PFSK-1 (cell line): ENCODE results near the gene AANAT.

Source experiments
- POLR2AphosphoS5 ChIP-seq: IDR thresholded peaks from 2 replicates; pipeline ENCODE4 v1.6.1; 2012; ENCODE audit warnings: low read depth, mild to moderate bottlenecking, control low read depth, low read length, moderate library complexity
- REST ChIP-seq, 2 experiments: IDR thresholded peaks; 2 replicates each; pipeline versions ENCODE4 v1.6.1 to v1.8.0; 2011 to 2012; ENCODE audit warnings: low read depth in 2 of 2, low read length in 2 of 2, control low read depth in 1 of 2, inconsistent platforms in 1 of 2, mild to moderate bottlenecking in 1 of 2, moderate library complexity in 1 of 2; ENCODE audit not compliant: insufficient read depth in 1 of 2
- TAF1 ChIP-seq: IDR thresholded peaks from 2 replicates; pipeline ENCODE4 v1.6.1; 2012; ENCODE audit warnings: low read length, control low read depth, borderline replicate concordance; ENCODE audit not compliant: insufficient read depth

DNA sequence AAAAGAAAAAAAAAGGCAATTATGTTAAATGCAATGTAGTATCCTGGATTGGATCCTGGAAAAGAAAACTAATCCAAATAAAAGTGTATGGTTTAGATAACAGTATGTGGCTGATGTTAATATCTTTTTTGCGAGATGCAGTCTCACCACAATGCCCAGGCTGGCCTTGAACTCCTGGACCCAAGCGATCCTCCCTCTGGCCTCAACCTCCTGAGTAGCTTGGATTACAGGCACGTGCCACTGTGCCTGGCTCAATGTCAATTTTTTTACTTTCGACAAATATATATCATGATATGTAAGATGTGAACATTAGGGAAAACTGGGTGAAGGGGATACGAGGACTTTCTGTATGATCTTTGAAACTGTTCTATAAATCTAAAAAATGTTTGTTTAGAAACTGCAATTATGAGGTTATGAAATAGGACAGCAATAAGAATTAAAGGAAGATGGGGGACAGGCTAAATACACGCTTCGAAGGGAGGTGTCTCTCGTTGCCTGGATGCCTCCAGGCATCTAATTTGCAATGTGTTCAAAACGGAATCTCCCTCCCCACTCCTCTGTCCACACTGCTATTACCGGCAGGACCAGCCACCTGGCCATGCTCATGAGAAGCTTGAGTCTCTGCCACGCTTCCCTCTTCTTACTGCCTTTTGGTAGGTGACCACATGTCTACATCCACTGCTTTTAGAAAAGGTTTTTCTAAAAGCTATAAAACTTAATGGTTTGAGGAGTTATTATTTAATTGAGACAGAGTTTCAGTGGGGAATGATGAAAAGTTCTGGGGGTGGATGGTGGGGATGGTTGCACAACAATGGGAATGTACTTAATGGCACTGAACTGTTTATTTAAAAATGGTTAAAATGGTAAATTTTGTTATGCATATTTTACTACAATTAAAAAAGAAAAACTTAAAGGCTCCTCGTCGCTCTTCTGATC is 29.7 kb upstream of the AANAT start:
- TF ChIP-seq POLR2AphosphoS5 (no peak), REST (IDR thresholded peaks at IDR 0.05; ENCODE audit: insufficient read depth in 1 of 2, low read depth in 2 of 2, low read length in 2 of 2) (no peak), TAF1 (no peak)
